Mammary epithelial cell (primary cell): Measurements from ENCODE around the gene GPX4.

Experiments
- CTCF ChIP-seq, 2 donors: IDR thresholded peaks in 1 of 2; conservative IDR thresholded peaks in 1 of 2; 2 replicates each; pipeline ENCODE4 v1.5.1; 2011 to 2012; ENCODE audit warnings: inconsistent platforms in 2 of 2, low read length in 2 of 2, mild to moderate bottlenecking in 2 of 2, control low read depth in 1 of 2, low read depth in 1 of 2; ENCODE audit not compliant: insufficient read depth in 1 of 2; ENCODE audit errors: extremely low read depth in 1 of 2
- EZH2 ChIP-seq: IDR thresholded peaks from 2 replicates; pipeline ENCODE4 v1.6.1; 2012; ENCODE audit warnings: low read length, inconsistent platforms, borderline replicate concordance

GRCh38 chr19:1094655-1094977 lies 9.2 kb upstream of the GPX4 start:
- no peak for TF ChIP-seq CTCF (conservative IDR thresholded peaks at IDR 0.05 in 1 of 2, IDR thresholded peaks at IDR 0.05 in 1 of 2; ENCODE audit: extremely low read depth in 1 of 2, insufficient read depth in 1 of 2, low read depth in 1 of 2, low read length in 2 of 2)
- TF ChIP-seq EZH2, result no peak
